Activated T-helper 2 cell treated with anti-CD3 and anti-CD28 coated beads, Interferon-gamma antibody, Interleukin-2, Interleukin-4, amounts not matched to agents 10 μg/mL and 5 μg/mL and 100 μg/mL, durations not matched to agents 14 hours and 24 hours and 36 hours (primary cell): ENCODE results near the gene PRIM1. TPM values are rescaled to one million over a fixed set of nuclear protein-coding genes. Genes with fewer than 3 reads are reported as not detected.
"Not testable (repeated sequence)": the region's sequence is repeated elsewhere in the genome, so short reads cannot be mapped to it uniquely, and the experiment has no call there.

Experiments used
- DNase-seq: peaks from one replicate; pipeline ENCODE4 v3.0.0; 2021; ENCODE audit warnings: low spot score
- H3K27ac Mint-ChIP-seq: one replicate; pipeline ENCODE4 v1.8.0; 2021; ENCODE audit warnings: mixed read lengths
- H3K27me3 Mint-ChIP-seq: one replicate; pipeline ENCODE4 v1.8.0; 2021; ENCODE audit warnings: low read depth, mixed read lengths
- H3K36me3 Mint-ChIP-seq: one replicate; pipeline ENCODE4 v1.8.0; 2021; ENCODE audit warnings: low read depth, mixed read lengths
- H3K4me1 Mint-ChIP-seq: one replicate; pipeline ENCODE4 v1.8.0; 2021; ENCODE audit warnings: low read depth, mixed read lengths
- H3K4me3 Mint-ChIP-seq: one replicate; pipeline ENCODE4 v1.8.0; 2021; ENCODE audit warnings: low read depth, mild to moderate bottlenecking, moderate library complexity, mixed read lengths
- H3K9me3 Mint-ChIP-seq: one replicate; pipeline ENCODE4 v1.8.0; 2021; ENCODE audit warnings: mixed read lengths
- intact Hi-C: fragments of 100-400 bp; cut with micrococcal nuclease; formaldehyde crosslinking; loops from one replicate; pipeline ENCODE4 v1.15.1; 2023
- total RNA-seq: library from RNA; stranded (reverse); gene quantifications from 2 replicates; pipeline ENCODE4 v1.2.3, GENCODE V29; 2022

The PRIM1 gene
- total RNA-seq, 1 donor from 2014 or later = 63.9 TPM

DNA sequence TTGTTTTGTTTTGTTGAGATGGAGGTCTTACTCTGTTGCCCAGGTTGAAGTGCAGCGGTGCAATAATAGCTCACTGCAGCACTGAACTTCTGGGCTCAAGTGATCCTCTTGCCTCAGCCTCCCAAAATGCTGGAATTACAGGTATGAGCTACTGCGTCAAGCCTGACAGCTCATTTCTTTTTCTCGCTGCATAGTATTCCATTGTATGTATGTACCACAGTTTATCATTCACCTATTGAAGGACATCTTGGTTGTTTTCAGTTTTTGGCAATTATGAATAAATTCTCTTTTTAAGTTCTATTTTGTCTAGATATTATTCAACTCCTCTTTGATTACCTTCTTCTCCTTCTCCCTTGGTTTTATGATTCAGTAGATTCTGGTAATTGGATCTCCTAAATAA lies 24.5 kb upstream of the PRIM1 start:
- intact Hi-C loops = no loop called here
- H3K36me3 Mint-ChIP-seq = no peaks in the 10 kb centered on the region
- no peak overlapping the region for H3K27ac Mint-ChIP-seq
- no peaks in the 10 kb centered on the region for H3K9me3 Mint-ChIP-seq
- no peaks in the 10 kb centered on the region for H3K27me3 Mint-ChIP-seq
- no peak for DNase-seq
- H3K4me1 Mint-ChIP-seq = no peaks in the 10 kb centered on the region
- H3K4me3 Mint-ChIP-seq = no peak overlapping the region

DNA sequence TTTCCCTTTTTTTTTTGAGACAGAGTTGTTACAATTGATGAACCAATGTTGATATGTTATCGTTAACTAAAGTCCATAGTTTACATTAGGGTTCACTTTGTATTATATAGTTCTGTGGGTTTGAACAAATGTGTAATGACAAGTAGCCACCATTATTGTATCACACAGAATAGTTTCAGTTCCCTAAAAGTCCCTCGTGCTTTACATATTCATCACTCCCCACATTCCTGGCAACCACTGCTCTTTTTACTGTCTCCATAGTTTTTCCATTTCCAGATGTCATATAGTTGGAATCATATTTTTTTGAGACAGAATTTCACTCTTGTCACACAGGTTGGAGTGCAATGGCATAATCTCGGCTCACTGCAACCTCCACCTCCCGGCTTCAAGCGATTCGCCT lies 23.5 kb upstream of the PRIM1 start:
- Mint-ChIP-seq H3K27me3 (no peaks in the 10 kb centered on the region), H3K27ac (no peak overlapping the region), H3K9me3 (no peaks in the 10 kb centered on the region), H3K4me1 (no peaks in the 10 kb centered on the region), H3K36me3 (no peaks in the 10 kb centered on the region), H3K4me3 (no peak overlapping the region)
- no peak for DNase-seq
- intact Hi-C loops = no loop called here

GRCh38 chr12:56773113-56773512 lies 21.0 kb upstream of the PRIM1 start:
- no peaks in the 10 kb centered on the region for H3K4me1 Mint-ChIP-seq
- no peaks in the 10 kb centered on the region for H3K36me3 Mint-ChIP-seq
- H3K27me3 Mint-ChIP-seq = no peaks in the 10 kb centered on the region
- intact Hi-C loops = no loop called here
- no peak for DNase-seq
- H3K9me3 Mint-ChIP-seq = no peaks in the 10 kb centered on the region
- no peak overlapping the region for H3K4me3 Mint-ChIP-seq
- no peak overlapping the region for H3K27ac Mint-ChIP-seq

GRCh38 chr12:56772625-56773024 lies 20.5 kb upstream of the PRIM1 start:
- Mint-ChIP-seq H3K36me3 (no peaks in the 10 kb centered on the region), H3K27ac (no peak overlapping the region), H3K4me1 (no peaks in the 10 kb centered on the region), H3K4me3 (no peak overlapping the region), H3K27me3 (no peaks in the 10 kb centered on the region), H3K9me3 (no peaks in the 10 kb centered on the region)
- no peak for DNase-seq
- intact Hi-C loops = no loop called here

GRCh38 chr12:56769868-56770267 lies 17.7 kb upstream of the PRIM1 start:
- Mint-ChIP-seq H3K27me3 (no peaks in the 10 kb centered on the region), H3K36me3 (no peaks in the 10 kb centered on the region), H3K4me3 (no peak overlapping the region), H3K27ac (no peak overlapping the region), H3K4me1 (no peaks in the 10 kb centered on the region), H3K9me3 (no peaks in the 10 kb centered on the region)
- intact Hi-C loops = no loop called here
- no peak for DNase-seq

- no peaks in the 10 kb centered on the region for H3K4me1 Mint-ChIP-seq
- no peaks in the 10 kb centered on the region for H3K27me3 Mint-ChIP-seq
- H3K27ac Mint-ChIP-seq = no peak overlapping the region
- no peak overlapping the region for H3K4me3 Mint-ChIP-seq
- no peaks in the 10 kb centered on the region for H3K36me3 Mint-ChIP-seq
- intact Hi-C loops = no loop called here
- DNase-seq = no peak
- no peaks in the 10 kb centered on the region for H3K9me3 Mint-ChIP-seq
Measured at GRCh38 chr12:56768424-56768823, 16.3 kb upstream of the PRIM1 start.

DNA sequence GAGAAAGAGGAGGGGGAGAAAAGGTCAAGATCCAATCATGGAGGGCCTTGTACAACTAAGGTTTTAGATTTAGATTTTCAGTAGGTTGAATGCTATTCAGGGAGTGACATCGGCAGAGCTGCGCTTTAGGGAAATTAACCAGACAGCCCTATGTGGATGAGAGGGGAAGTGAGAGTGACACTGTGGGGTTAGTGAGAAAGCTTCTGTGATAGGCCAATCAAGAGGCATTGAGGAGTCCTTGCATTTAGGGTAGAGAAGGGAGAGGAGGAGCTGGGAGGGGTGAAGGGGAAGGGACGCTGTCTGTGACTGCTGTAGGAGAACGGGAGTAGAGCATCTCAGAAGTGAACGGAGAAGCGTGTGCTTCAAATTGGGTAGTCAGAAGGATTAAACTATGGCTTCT lies 14.4 kb upstream of the PRIM1 start:
- Mint-ChIP-seq H3K4me3 (no peak overlapping the region), H3K27me3 (peaks cover 3% of the 10 kb centered on the region), H3K4me1 (no peaks in the 10 kb centered on the region), H3K36me3 (no peaks in the 10 kb centered on the region), H3K9me3 (no peaks in the 10 kb centered on the region), H3K27ac (no peak overlapping the region)
- intact Hi-C loops = no loop called here
- DNase-seq = no peak

- DNase-seq = no peak
- Mint-ChIP-seq H3K27me3 (peaks cover 3% of the 10 kb centered on the region), H3K27ac (no peak overlapping the region), H3K4me1 (no peaks in the 10 kb centered on the region), H3K4me3 (no peak overlapping the region), H3K9me3 (peaks cover under 1% of the 10 kb centered on the region), H3K36me3 (no peaks in the 10 kb centered on the region)
- intact Hi-C loops = no loop called here
Measured at GRCh38 chr12:56763753-56764657, 11.9 kb upstream of the PRIM1 start.

DNA sequence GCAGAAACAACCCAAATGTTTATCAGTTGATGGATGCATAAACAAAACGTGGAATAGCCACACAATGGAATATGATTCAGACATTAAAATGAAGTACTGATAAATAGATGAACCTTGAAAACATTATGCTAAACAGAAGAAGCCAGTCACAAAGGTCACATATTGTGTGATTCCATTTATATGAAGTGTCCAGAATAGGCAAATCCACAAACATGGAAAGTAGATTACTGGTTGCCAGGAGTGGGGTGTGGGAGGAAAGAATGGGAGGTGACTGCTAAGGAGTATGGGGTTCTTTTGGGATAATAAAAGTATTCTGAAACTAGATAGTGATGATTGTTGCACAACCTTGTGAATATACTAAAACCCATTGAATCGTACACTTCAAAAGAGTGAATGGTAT lies 9.7 kb upstream of the PRIM1 start:
- Mint-ChIP-seq H3K4me1 (peaks cover 5% of the 10 kb centered on the region), H3K36me3 (peaks cover 4% of the 10 kb centered on the region), H3K27ac (no peak overlapping the region), H3K27me3 (peaks cover 3% of the 10 kb centered on the region), H3K4me3 (no peak overlapping the region), H3K9me3 (peaks cover 9% of the 10 kb centered on the region)
- DNase-seq = no peak
- intact Hi-C loops = no loop called here

GRCh38 chr12:56760460-56760859 lies 8.3 kb upstream of the PRIM1 start:
- intact Hi-C loops = no loop called here
- Mint-ChIP-seq H3K27me3 (peaks cover 3% of the 10 kb centered on the region), H3K4me3 (no peak overlapping the region), H3K36me3 (peaks cover 4% of the 10 kb centered on the region), H3K4me1 (peaks cover 5% of the 10 kb centered on the region), H3K27ac (no peak overlapping the region), H3K9me3 (peaks cover 9% of the 10 kb centered on the region)
- no peak for DNase-seq

DNA sequence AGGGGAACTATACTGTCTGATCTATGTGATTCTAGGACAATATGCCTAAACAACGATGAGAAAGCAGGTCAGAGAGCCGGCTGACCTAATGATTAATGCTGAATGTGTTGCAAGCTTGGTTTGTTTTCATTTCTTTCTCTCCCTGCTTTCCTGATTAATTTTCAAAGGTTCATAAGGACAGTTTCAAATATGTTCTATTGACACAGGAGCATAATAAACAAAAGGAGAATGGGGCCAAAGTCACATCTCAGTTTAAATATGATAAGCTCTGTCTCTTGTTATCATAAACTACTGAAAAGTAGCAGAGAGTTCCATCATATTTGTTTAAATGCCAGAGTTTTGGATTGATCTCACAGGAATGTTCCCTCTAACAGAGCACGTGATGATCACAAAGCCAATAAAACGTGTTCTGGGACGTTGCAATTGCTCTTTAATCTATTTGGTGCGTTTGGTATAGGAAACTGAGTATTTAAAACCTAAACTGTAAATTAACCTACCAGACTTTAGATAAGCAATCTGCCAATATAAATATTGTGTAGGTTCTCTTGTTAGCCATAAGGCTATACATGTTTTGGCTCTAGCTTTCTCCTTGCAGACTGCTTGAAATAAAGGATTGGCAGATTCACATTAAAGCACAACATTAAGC lies 7.3 kb upstream of the PRIM1 start:
- DNase-seq = no peak
- peaks cover 3% of the 10 kb centered on the region for H3K27me3 Mint-ChIP-seq
- peaks cover 4% of the 10 kb centered on the region for H3K36me3 Mint-ChIP-seq
- H3K27ac Mint-ChIP-seq = no peak overlapping the region
- peaks cover 9% of the 10 kb centered on the region for H3K9me3 Mint-ChIP-seq
- intact Hi-C loops = loop anchor here (10.0 kb wide), 1 partner anchor 425 kb away; no protein-coding TSS in a partner anchor
- H3K4me3 Mint-ChIP-seq = no peak overlapping the region
- H3K4me1 Mint-ChIP-seq = peaks cover 5% of the 10 kb centered on the region

DNA sequence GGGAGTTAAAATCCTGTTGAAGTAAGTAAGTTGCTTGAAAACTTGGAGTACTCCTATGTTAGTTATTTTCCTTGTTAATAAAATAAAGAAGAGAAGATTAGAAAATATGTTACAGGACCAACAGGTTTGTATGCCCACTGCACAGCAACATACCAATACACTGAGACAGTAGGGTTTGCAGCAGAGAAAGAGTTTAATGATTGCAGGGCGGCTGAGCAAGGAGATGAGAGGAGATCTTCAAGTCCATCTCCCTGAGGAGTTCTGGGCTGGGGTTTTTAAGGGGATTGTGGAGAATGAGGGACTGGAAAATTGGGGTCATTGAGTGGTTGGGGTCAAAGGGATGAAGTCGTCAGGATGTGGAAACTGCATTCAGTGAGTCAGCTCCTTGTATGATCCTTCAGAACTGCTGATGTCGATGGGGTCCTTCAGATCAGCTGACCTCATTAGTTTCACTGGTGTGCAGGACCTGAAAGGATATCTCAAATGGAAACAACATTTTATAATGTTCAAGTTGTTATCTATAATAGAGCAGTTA lies 6.7 kb upstream of the PRIM1 start:
- Mint-ChIP-seq H3K4me1 (peaks cover 5% of the 10 kb centered on the region), H3K27ac (no peak overlapping the region), H3K9me3 (peaks cover 9% of the 10 kb centered on the region), H3K4me3 (no peak overlapping the region), H3K27me3 (peaks cover 3% of the 10 kb centered on the region), H3K36me3 (peaks cover 4% of the 10 kb centered on the region)
- intact Hi-C loops = loop anchor here (10.0 kb wide), 1 partner anchor 426 kb away; no protein-coding TSS in a partner anchor
- no peak for DNase-seq

DNA sequence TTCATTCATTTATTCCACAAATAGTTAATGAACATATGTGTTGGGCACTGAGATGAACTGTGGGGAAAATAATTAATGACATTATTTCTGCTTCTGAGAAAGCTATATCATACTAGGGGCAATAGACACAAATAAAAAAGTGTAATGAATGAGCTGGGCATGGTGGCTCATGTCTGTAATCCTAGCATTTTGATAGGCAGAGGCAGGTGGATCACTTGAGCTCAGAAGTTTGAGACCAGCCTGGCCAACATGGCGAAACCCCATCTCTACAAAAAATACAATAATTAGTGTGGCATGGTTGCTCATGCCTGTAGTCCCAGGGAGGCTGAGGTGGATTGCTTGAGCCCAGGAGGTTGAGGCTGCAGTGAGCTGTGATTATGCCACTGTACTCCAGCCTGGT lies 5.8 kb upstream of the PRIM1 start:
- H3K36me3 Mint-ChIP-seq, H3K4me3 Mint-ChIP-seq, H3K27me3 Mint-ChIP-seq, H3K9me3 Mint-ChIP-seq, DNase-seq, H3K27ac Mint-ChIP-seq: not testable (repeated sequence)
- H3K4me1 Mint-ChIP-seq = peaks cover 11% of the 10 kb centered on the region
- intact Hi-C loops = loop anchor here (1.0 to 10.0 kb wide), 3 partner anchors 229 to 427 kb away; no protein-coding TSS in a partner anchor
